Measurements from ENCODE around the gene ZFP1.
"Not testable (repeated sequence)": the region's sequence is repeated elsewhere in the genome, so short reads cannot be mapped to it uniquely, and the experiment has no call there.

ZFP1 gene

GRCh38 chr16:75113541-75114121 is 34.7 kb upstream of the ZFP1 start:
- DNase-seq (ENCODE audit: low spot score) = no peak

GRCh38 chr16:75114179-75114945 is 34.0 kb upstream of the ZFP1 start:
- no peak for DNase-seq (ENCODE audit: low spot score)

- DNase-seq (ENCODE audit: low spot score) = no peak
These were observed 33.1 kb upstream of the ZFP1 start for GRCh38 chr16:75114946-75115825.

- DNase-seq (ENCODE audit: low spot score) = no peak
These were observed 32.0 kb upstream of the ZFP1 start, which contains the start of gene LDHD for GRCh38 chr16:75116081-75116910. Gene LDHD, minus strand, starts transcription at chr16:75116780. Its CDS starts 60 bp downstream, at chr16:75116720.

- DNase-seq (ENCODE audit: low spot score) = no peak
These were observed 31.4 kb upstream of the ZFP1 start for GRCh38 chr16:75116911-75117245.

GRCh38 chr16:75118943-75119539 is 29.3 kb upstream of the ZFP1 start:
- DNase-seq (ENCODE audit: low spot score) = no peak

- DNase-seq (ENCODE audit: low spot score) = no peak
These were observed 28.1 kb upstream of the ZFP1 start for GRCh38 chr16:75120253-75120652.

- DNase-seq (ENCODE audit: low spot score) = no peak
These were observed 26.3 kb upstream of the ZFP1 start for GRCh38 chr16:75121949-75122568.

GRCh38 chr16:75122609-75123008 is 25.7 kb upstream of the ZFP1 start:
- DNase-seq (ENCODE audit: low spot score) = no peak

GRCh38 chr16:75127713-75128415 is 20.5 kb upstream of the ZFP1 start:
- DNase-seq (ENCODE audit: low spot score) = no peak

GRCh38 chr16:75129421-75130149 is 18.7 kb upstream of the ZFP1 start:
- DNase-seq (ENCODE audit: low spot score) = not testable (repeated sequence)

- no peak for DNase-seq (ENCODE audit: low spot score)
These were observed 18.1 kb upstream of the ZFP1 start for GRCh38 chr16:75130150-75130771.

GRCh38 chr16:75131081-75131480 is 17.2 kb upstream of the ZFP1 start:
- no peak for DNase-seq (ENCODE audit: low spot score)

- DNase-seq (ENCODE audit: low spot score) = no peak
These were observed 10.1 kb upstream of the ZFP1 start for GRCh38 chr16:75138233-75138632.

GRCh38 chr16:75138636-75139035 is 9.7 kb upstream of the ZFP1 start:
- no peak for DNase-seq (ENCODE audit: low spot score)

GRCh38 chr16:75139498-75139897 is 8.8 kb upstream of the ZFP1 start:
- DNase-seq (ENCODE audit: low spot score) = no peak

GRCh38 chr16:75143941-75144340 is 4.4 kb upstream of the ZFP1 start:
- no peak for DNase-seq (ENCODE audit: low spot score)

- no peak for DNase-seq (ENCODE audit: low spot score)
These were observed 385 bp upstream of the ZFP1 start for GRCh38 chr16:75147968-75148310.

GRCh38 chr16:75151798-75152197 is 3.5 kb downstream of the ZFP1 start:
- DNase-seq (ENCODE audit: low spot score) = no peak
